Muscle of leg (tissue), 11 donors: ENCODE results near the gene POP4. TPM values are rescaled to one million over a fixed set of nuclear protein-coding genes. Genes with fewer than 3 reads are reported as not detected.

ENCODE experiments used
- DNase-seq: peaks from one replicate; pipeline ENCODE4 v3.0.0; 2013
- H3K27ac ChIP-seq: one replicate; pipeline ENCODE4 v1.5.1; 2013; ENCODE audit warnings: mild to moderate bottlenecking, low read length, control low read depth
- H3K27me3 ChIP-seq: one replicate; pipeline ENCODE4 v1.6.1; 2013; ENCODE audit warnings: low read length; ENCODE audit not compliant: control insufficient read depth, insufficient read depth
- H3K36me3 ChIP-seq: one replicate; pipeline ENCODE4 v1.6.1; 2013; ENCODE audit warnings: low read length; ENCODE audit not compliant: control insufficient read depth, insufficient read depth
- H3K4me1 ChIP-seq: one replicate; pipeline ENCODE4 v1.6.1; 2013; ENCODE audit warnings: low read length; ENCODE audit not compliant: control insufficient read depth, insufficient read depth
- H3K4me3 ChIP-seq: one replicate; pipeline ENCODE4 v1.5.1; 2013; ENCODE audit warnings: low read length, control low read depth
- H3K9me3 ChIP-seq: replicated peaks from 2 replicates; pipeline ENCODE4 v1.6.1; 2013; ENCODE audit warnings: low read depth, low read length; ENCODE audit not compliant: control insufficient read depth
- whole genome bisulfite sequencing: methylation state at CpG from one replicate; pipeline ENCODE4 v1.1.5; 2013; ENCODE audit warnings: missing lambda C conversion rate; ENCODE audit not compliant: insufficient coverage; 5-methylcytosine and 5-hydroxymethylcytosine counted together
- polyA plus RNA-seq, 8 donors: library from polyadenylated mRNA; unstranded; fragments of 120-200 nt; gene quantifications; one replicate each; pipeline versions ENCODE4 v1.2.1 to v1.2.3, GENCODE V29; 2013; ENCODE audit warnings: inconsistent platforms in 1 of 8, low replicate concordance in 1 of 8; ENCODE audit not compliant: insufficient read length in 8 of 8, insufficient read depth in 1 of 8
- total RNA-seq: library from RNA; stranded (reverse); fragments of 120-200 nt; gene quantifications from one replicate; pipeline ENCODE4 v1.2.4, GENCODE V29; 2013

Gene POP4
- total and polyA plus RNA-seq, 9 donors: 40.1 to 62.7 (median 42.6) TPM

GRCh38 chr19:29617366-29618266 is 11.5 kb downstream of the POP4 start:
- WGBS: 55% methylated on average over 10 of the region's 16 CpGs
- Histone ChIP-seq H3K27me3 (peaks cover 10% of the 10 kb centered on the region), H3K27ac (no peak overlapping the region), H3K4me1 (no peaks in the 10 kb centered on the region), H3K4me3 (no peak overlapping the region), H3K36me3 (peaks cover 34% of the 10 kb centered on the region), H3K9me3 (no peaks in the 10 kb centered on the region)
- DNase-seq: no peak

GRCh38 chr19:29618434-29618833 is 12.4 kb downstream of the POP4 start:
- Histone ChIP-seq H3K9me3 (no peaks in the 10 kb centered on the region), H3K36me3 (peaks cover 27% of the 10 kb centered on the region), H3K4me3 (no peak overlapping the region), H3K27ac (no peak overlapping the region), H3K4me1 (no peaks in the 10 kb centered on the region), H3K27me3 (peaks cover 10% of the 10 kb centered on the region)
- WGBS: 72% methylated on average over 5 of the region's 7 CpGs
- DNase-seq: no peak

GRCh38 chr19:29618871-29619270 is 12.8 kb downstream of the POP4 start:
- H3K9me3 ChIP-seq: no peaks in the 10 kb centered on the region
- 90% methylated on average over 3 of the region's 7 CpGs for WGBS
- peaks cover 10% of the 10 kb centered on the region for H3K27me3 ChIP-seq
- no peak overlapping the region for H3K4me3 ChIP-seq
- H3K27ac ChIP-seq: no peak overlapping the region
- no peaks in the 10 kb centered on the region for H3K4me1 ChIP-seq
- DNase-seq: no peak
- H3K36me3 ChIP-seq: peaks cover 23% of the 10 kb centered on the region

GRCh38 chr19:29620931-29621351 is 14.9 kb downstream of the POP4 start:
- Histone ChIP-seq H3K36me3 (peaks cover 7% of the 10 kb centered on the region), H3K9me3 (no peaks in the 10 kb centered on the region), H3K27ac (no peak overlapping the region), H3K27me3 (peaks cover 10% of the 10 kb centered on the region), H3K4me3 (no peak overlapping the region), H3K4me1 (no peaks in the 10 kb centered on the region)
- no peak for DNase-seq
- 34% methylated on average over 15 of the region's 15 CpGs for WGBS

- Histone ChIP-seq H3K27me3 (peaks cover 10% of the 10 kb centered on the region), H3K27ac (no peak overlapping the region), H3K36me3 (no peaks in the 10 kb centered on the region), H3K4me3 (no peak overlapping the region), H3K4me1 (no peaks in the 10 kb centered on the region), H3K9me3 (no peaks in the 10 kb centered on the region)
- 86% methylated on average over 15 of the region's 23 CpGs for WGBS
- DNase-seq: no peak
Measured at GRCh38 chr19:29622166-29623070, 16.3 kb downstream of the POP4 start.

GRCh38 chr19:29623726-29624488 is 17.8 kb downstream of the POP4 start:
- Histone ChIP-seq H3K27me3 (peaks cover 10% of the 10 kb centered on the region), H3K27ac (no peak overlapping the region), H3K4me1 (no peaks in the 10 kb centered on the region), H3K9me3 (no peaks in the 10 kb centered on the region), H3K4me3 (no peak overlapping the region), H3K36me3 (no peaks in the 10 kb centered on the region)
- no peak for DNase-seq
- 75% methylated on average over 18 of the region's 18 CpGs for WGBS

- 48% methylated on average over 2 of the region's 6 CpGs for WGBS
- no peaks in the 10 kb centered on the region for H3K9me3 ChIP-seq
- peaks cover 10% of the 10 kb centered on the region for H3K27me3 ChIP-seq
- no peaks in the 10 kb centered on the region for H3K36me3 ChIP-seq
- no peak overlapping the region for H3K27ac ChIP-seq
- H3K4me3 ChIP-seq: no peak overlapping the region
- DNase-seq: no peak
- no peaks in the 10 kb centered on the region for H3K4me1 ChIP-seq
Measured at GRCh38 chr19:29624489-29625185, 18.6 kb downstream of the POP4 start.

GRCh38 chr19:29625186-29625651 is 19.1 kb downstream of the POP4 start:
- no peaks in the 10 kb centered on the region for H3K4me1 ChIP-seq
- H3K4me3 ChIP-seq: no peak overlapping the region
- H3K36me3 ChIP-seq: no peaks in the 10 kb centered on the region
- no peak for DNase-seq
- peaks cover 8% of the 10 kb centered on the region for H3K27me3 ChIP-seq
- no peak overlapping the region for H3K27ac ChIP-seq
- H3K9me3 ChIP-seq: no peaks in the 10 kb centered on the region
- 62% methylated on average over 7 of the region's 9 CpGs for WGBS

GRCh38 chr19:29626386-29626785 is 20.3 kb downstream of the POP4 start:
- WGBS: 70% methylated on average over 7 of the region's 7 CpGs
- DNase-seq: no peak
- H3K27ac ChIP-seq: no peak overlapping the region
- H3K27me3 ChIP-seq: no peaks in the 10 kb centered on the region
- no peak overlapping the region for H3K4me3 ChIP-seq
- H3K9me3 ChIP-seq: no peaks in the 10 kb centered on the region
- no peaks in the 10 kb centered on the region for H3K4me1 ChIP-seq
- H3K36me3 ChIP-seq: no peaks in the 10 kb centered on the region
